Esophagus muscularis mucosa (tissue), 4 donors: ENCODE data around the gene LRRC4B.

ENCODE experiments used
- EP300 ChIP-seq: sonication (generic); formaldehyde crosslinking; IDR thresholded peaks from one replicate; pipeline ENCODE4 v1.6.1; 2017; ENCODE audit warnings: antibody characterized with exemption
- POLR2A ChIP-seq: fragments of 450-650 bp; IDR thresholded peaks from one replicate; pipeline ENCODE4 v1.6.1; 2017; ENCODE audit warnings: antibody characterized with exemption, moderate library complexity, mild to moderate bottlenecking, low read depth
- POLR2AphosphoS5 ChIP-seq, 2 donors: sonication (generic); formaldehyde crosslinking; IDR thresholded peaks; one replicate each; pipeline ENCODE4 v1.6.1; 2017; ENCODE audit warnings: antibody characterized with exemption in 2 of 2
- TF ChIP-seq, protein P1 (sequence below), 3 experiments: fragments of 200-600 bp in 2 of 3; fragments of 450-650 bp in 1 of 3; sonication (generic) in 2 of 3; IDR thresholded peaks; one replicate each; pipeline ENCODE4 v1.5.1; 2017 to 2019; ENCODE audit warnings: antibody characterized with exemption in 3 of 3, mild to moderate bottlenecking in 2 of 3, moderate library complexity in 1 of 3

DNA sequence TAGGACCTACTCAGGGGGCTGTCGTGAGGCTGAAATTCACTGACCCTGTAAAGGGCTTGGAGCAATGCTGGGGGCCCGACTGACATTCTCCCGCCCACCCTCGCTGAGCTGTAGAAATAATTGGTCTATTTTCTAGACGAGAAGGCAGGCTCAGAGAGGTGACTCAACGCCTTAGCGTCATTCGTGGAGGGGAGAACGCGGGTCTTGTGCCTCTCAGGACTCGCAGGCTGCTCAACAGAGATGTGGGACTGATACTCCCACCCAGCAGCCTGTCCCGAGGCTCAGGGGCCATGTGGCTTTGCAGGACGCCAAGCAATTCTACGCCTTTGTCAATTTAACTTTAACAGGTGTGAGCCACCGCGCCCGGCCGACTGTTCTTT, 30.9 kb downstream of the LRRC4B start:
- TF ChIP-seq, protein P1, sequence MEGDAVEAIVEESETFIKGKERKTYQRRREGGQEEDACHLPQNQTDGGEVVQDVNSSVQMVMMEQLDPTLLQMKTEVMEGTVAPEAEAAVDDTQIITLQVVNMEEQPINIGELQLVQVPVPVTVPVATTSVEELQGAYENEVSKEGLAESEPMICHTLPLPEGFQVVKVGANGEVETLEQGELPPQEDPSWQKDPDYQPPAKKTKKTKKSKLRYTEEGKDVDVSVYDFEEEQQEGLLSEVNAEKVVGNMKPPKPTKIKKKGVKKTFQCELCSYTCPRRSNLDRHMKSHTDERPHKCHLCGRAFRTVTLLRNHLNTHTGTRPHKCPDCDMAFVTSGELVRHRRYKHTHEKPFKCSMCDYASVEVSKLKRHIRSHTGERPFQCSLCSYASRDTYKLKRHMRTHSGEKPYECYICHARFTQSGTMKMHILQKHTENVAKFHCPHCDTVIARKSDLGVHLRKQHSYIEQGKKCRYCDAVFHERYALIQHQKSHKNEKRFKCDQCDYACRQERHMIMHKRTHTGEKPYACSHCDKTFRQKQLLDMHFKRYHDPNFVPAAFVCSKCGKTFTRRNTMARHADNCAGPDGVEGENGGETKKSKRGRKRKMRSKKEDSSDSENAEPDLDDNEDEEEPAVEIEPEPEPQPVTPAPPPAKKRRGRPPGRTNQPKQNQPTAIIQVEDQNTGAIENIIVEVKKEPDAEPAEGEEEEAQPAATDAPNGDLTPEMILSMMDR (IDR thresholded peaks at IDR 0.05) = no peak
- TF ChIP-seq POLR2A (no peak), EP300 (no peak), POLR2AphosphoS5 (IDR thresholded peaks at IDR 0.05) (no peak)
